Nucleus accumbens (tissue), 56 donors: ENCODE measurements around the gene UMAD1.

ENCODE experiments used
- DNase-seq, 56 donors: peaks; one replicate each; lab custom pipeline; 2025; lab: John Stamatoyannopoulos, UW

UMAD1 gene

GRCh38 chr7:7761340-7761973 lies 120.9 kb downstream of the UMAD1 start:
- DNase-seq, result no peak

GRCh38 chr7:7761974-7762779 lies 121.6 kb downstream of the UMAD1 start:
- DNase-seq, result no peak

GRCh38 chr7:7764520-7765396 lies 124.2 kb downstream of the UMAD1 start:
- no peak for DNase-seq

GRCh38 chr7:7765422-7765821 lies 124.9 kb downstream of the UMAD1 start:
- no peak for DNase-seq

GRCh38 chr7:7766671-7767070 lies 126.1 kb downstream of the UMAD1 start:
- DNase-seq, result no peak

- no peak for DNase-seq
These were observed 128.6 kb downstream of the UMAD1 start for GRCh38 chr7:7768977-7769709.

GRCh38 chr7:7769710-7770627 lies 129.4 kb downstream of the UMAD1 start:
- DNase-seq, result no peak

- DNase-seq, result no peak
These were observed 130.9 kb downstream of the UMAD1 start for GRCh38 chr7:7771452-7771851.

GRCh38 chr7:7772397-7772821 lies 131.9 kb downstream of the UMAD1 start:
- DNase-seq, result no peak

GRCh38 chr7:7773334-7774309 lies 133.1 kb downstream of the UMAD1 start:
- no peak for DNase-seq

GRCh38 chr7:7779888-7780287 lies 139.3 kb downstream of the UMAD1 start:
- DNase-seq, result no peak

GRCh38 chr7:7783001-7783400 lies 142.4 kb downstream of the UMAD1 start:
- DNase-seq, result no peak

- no peak for DNase-seq
These were observed 144.9 kb downstream of the UMAD1 start for GRCh38 chr7:7785344-7785973.

- no peak for DNase-seq
These were observed 146.0 kb downstream of the UMAD1 start for GRCh38 chr7:7786595-7786994.

- no peak for DNase-seq
These were observed 149.0 kb downstream of the UMAD1 start for GRCh38 chr7:7789551-7789988.

- DNase-seq, result no peak
These were observed 149.6 kb downstream of the UMAD1 start for GRCh38 chr7:7790041-7790741.

GRCh38 chr7:7791523-7791922 lies 151.0 kb downstream of the UMAD1 start:
- DNase-seq, result no peak
